Rectal smooth muscle tissue (tissue), 1 donor: ENCODE data around the gene ADAMTSL3.
A peak's percentile ranks its signal among the peaks of the same experiment; 100 is the strongest.

Experiments
- H3K27ac ChIP-seq: one replicate; pipeline ENCODE4 v1.7.0; 2013; ENCODE audit warnings: low read depth, low read length, inconsistent platforms
- H3K27me3 ChIP-seq: one replicate; pipeline ENCODE4 v1.7.0; 2013; ENCODE audit warnings: low read length; ENCODE audit not compliant: control insufficient read depth, insufficient read depth
- H3K36me3 ChIP-seq: one replicate; pipeline ENCODE4 v1.7.0; 2013; ENCODE audit warnings: low read length; ENCODE audit not compliant: control insufficient read depth, insufficient read depth
- H3K4me1 ChIP-seq: one replicate; pipeline ENCODE4 v1.7.0; 2013; ENCODE audit warnings: low read length; ENCODE audit not compliant: control insufficient read depth, insufficient read depth
- H3K4me3 ChIP-seq: one replicate; pipeline ENCODE4 v1.7.0; 2013; ENCODE audit warnings: low read length
- H3K9ac ChIP-seq: one replicate; pipeline ENCODE4 v1.7.0; 2013; ENCODE audit warnings: low read length

ADAMTSL3 gene

DNA sequence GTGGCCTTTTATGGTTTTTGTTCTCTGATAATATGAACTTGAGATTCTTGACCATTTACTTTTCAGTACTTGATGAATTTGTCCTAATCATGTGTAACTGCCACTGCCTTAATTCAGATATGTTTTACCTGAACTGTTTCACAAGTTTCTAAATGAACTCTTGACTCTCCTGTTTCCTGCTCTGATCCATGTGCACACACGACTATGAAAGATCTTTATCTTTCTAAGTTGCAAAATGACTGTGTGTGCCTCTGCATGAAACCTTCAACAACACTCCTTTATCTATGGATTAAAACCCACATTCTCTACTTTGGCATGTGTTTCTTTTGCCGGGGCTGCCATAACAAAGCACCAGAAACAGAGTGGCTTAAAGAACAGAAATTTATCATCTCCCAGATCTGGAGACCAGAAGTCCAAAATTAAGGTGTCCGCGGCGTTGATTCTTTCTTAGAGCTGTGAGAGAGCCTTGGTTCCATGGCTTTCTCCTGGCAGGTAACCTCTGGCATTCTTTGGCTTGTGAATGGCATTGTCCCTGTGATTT lies 275.0 kb downstream of the ADAMTSL3 start:
- Histone ChIP-seq H3K4me3 (no peak overlapping the region), H3K4me1 (peaks cover 24% of the 10 kb centered on the region), H3K27ac (no peak overlapping the region), H3K27me3 (no peaks in the 10 kb centered on the region), H3K9ac (no peak overlapping the region), H3K36me3 (peaks cover 6% of the 10 kb centered on the region)

DNA sequence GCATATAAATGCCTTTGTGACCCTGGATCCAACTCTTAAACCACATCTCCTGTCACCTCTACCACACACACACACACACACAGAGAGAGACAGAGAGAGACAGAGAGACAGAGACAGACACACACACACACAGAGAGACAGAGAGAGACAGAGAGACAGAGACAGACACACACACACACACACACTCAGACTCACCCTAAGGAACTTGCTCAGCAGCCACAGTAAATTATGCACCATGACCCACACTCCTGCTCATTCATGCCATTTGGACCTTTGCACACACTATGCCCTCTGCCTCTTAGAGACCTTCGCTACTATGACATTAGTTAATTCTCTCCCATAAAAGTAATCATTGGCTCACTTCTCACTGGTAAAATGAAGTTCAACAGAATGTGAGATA lies 275.7 kb downstream of the ADAMTSL3 start:
- peaks cover 6% of the 10 kb centered on the region for H3K36me3 ChIP-seq
- no peak overlapping the region for H3K4me3 ChIP-seq
- H3K4me1 ChIP-seq = peaks cover 24% of the 10 kb centered on the region
- no peaks in the 10 kb centered on the region for H3K27me3 ChIP-seq
- no peak overlapping the region for H3K9ac ChIP-seq
- peak overlapping the region; percentile 0 for H3K27ac ChIP-seq

DNA sequence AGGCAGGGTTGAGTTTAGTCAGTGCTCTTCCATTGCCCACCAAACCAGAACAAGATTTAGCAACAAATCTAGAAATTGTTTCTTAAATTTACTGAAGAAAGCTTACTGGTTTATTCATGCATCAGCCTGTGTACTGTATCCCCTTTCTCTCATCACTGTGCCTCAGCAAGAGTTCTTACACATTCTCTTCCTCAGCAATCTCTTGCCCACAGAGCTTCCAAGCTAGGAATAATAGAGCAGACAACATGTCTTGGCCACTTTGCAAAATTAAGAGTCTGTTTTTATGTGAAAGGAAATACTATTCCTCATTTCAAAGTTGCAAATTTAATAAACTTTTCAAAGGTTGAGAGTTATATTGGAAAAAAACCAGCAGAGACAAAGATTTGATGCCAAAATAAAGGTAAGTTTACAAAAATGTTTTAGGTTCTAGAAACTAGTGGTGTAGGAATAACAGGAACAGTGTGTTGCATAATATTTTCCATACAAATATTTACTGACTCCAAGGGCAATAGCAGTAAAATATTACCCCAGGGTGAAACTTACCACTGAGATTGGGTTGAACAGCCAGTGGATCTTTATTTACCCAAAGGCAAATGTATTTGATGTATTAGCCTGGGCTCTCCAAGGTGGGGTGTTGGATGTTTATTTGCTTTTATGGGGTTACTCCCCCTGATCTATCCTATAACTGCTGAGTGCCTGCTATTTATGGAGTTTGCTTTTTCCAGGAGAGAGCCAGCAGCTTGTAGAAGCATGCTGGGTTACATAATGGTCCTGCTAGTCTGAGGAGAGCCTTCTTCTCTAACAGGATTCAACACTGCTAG lies 276.7 kb downstream of the ADAMTSL3 start:
- Histone ChIP-seq H3K27ac (peak overlapping the region; percentile 79), H3K36me3 (no peaks in the 10 kb centered on the region), H3K9ac (no peak overlapping the region), H3K4me3 (no peak overlapping the region), H3K27me3 (no peaks in the 10 kb centered on the region), H3K4me1 (peaks cover 24% of the 10 kb centered on the region)

DNA sequence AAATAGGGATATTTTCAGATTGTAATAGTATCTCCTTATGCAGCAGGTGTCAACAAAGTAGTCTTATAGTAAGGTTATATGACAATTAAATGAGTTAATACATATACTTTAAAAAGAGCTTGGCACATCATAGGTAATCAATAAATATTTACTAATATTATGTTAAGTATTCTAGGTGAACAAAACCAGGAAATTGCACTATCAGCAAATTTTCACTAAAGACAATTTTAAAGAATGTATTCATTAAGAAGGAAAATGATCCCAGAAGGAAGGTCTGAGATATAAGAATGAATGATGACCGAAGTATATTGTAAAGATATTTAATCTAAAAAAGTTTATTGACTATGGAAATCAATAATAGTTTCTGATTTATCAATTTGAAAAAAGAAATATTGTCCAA lies 281.9 kb downstream of the ADAMTSL3 start:
- H3K27ac ChIP-seq = no peak overlapping the region
- no peaks in the 10 kb centered on the region for H3K36me3 ChIP-seq
- H3K4me3 ChIP-seq = no peak overlapping the region
- H3K4me1 ChIP-seq = peaks cover 19% of the 10 kb centered on the region
- H3K9ac ChIP-seq = no peak overlapping the region
- H3K27me3 ChIP-seq = no peaks in the 10 kb centered on the region

DNA sequence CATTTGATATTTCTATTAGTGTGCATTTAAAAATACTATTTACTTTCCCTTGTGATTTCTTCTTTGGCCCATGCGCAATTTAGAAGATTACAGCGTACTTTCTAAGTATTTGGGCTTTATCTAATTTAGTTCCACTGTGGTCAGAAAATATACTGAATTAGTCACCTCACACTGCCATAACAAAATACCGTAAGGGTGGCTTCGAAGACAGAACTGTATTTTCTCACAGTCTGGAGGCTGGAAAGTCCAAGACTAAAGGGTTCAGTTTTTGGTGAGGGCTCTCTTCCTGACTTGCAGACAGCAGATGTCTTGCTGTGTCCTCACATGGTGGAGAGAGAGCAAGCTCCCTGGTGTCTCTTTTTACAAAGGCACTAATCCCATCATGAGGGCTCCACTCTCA lies 286.2 kb downstream of the ADAMTSL3 start:
- no peaks in the 10 kb centered on the region for H3K27me3 ChIP-seq
- no peaks in the 10 kb centered on the region for H3K36me3 ChIP-seq
- H3K27ac ChIP-seq = no peak overlapping the region
- H3K4me1 ChIP-seq = no peaks in the 10 kb centered on the region
- H3K9ac ChIP-seq = no peak overlapping the region
- no peak overlapping the region for H3K4me3 ChIP-seq

DNA sequence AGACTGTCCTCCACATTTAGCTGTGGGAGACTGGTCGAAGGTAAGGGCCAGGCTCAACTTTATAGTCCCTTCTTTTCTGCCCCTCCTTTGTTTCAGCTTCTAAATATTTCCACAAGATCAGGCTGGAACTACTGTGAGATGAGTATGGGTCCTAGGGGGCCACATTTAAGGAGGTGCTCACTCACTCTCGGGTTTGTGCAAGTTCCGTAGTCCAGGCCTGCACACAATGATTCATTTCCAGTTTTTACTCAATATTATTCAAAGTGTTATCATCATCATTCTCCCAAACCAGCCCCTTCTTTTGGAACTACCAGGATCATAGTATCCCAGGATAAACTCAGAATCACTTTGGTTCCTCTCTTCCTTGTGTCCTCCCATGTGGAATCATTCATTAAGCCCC lies 289.1 kb downstream of the ADAMTSL3 start:
- H3K27ac ChIP-seq = no peak overlapping the region
- no peaks in the 10 kb centered on the region for H3K36me3 ChIP-seq
- no peak overlapping the region for H3K4me3 ChIP-seq
- no peaks in the 10 kb centered on the region for H3K27me3 ChIP-seq
- no peak overlapping the region for H3K9ac ChIP-seq
- H3K4me1 ChIP-seq = no peaks in the 10 kb centered on the region

DNA sequence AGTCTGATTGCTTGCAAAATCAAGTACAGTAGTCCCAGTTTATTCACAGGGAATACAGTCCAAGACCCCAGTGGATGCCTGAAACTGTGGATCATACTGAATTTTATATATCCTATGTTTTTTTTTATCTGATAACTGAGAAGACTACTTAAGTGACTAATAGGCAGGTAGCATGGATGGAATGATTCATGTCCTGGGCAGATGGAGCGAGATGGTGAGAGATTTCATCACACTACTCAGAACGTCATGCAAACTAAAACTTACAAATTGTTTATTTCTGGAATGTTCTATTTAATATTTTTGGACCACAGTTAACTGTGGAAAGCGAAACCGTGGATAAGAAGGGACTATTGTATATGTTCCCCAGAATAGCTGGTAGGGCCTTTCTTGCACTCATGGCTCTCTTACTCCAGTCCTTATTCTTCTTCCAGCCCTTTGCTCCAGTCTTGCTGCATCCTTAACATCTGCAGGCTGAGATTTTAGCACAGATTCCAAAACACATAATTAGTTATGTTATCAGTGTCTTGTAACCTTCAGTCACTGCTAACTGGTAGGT lies 290.0 kb downstream of the ADAMTSL3 start:
- H3K27ac ChIP-seq = no peak overlapping the region
- H3K4me1 ChIP-seq = no peaks in the 10 kb centered on the region
- H3K27me3 ChIP-seq = no peaks in the 10 kb centered on the region
- no peak overlapping the region for H3K9ac ChIP-seq
- H3K4me3 ChIP-seq = no peak overlapping the region
- no peaks in the 10 kb centered on the region for H3K36me3 ChIP-seq

DNA sequence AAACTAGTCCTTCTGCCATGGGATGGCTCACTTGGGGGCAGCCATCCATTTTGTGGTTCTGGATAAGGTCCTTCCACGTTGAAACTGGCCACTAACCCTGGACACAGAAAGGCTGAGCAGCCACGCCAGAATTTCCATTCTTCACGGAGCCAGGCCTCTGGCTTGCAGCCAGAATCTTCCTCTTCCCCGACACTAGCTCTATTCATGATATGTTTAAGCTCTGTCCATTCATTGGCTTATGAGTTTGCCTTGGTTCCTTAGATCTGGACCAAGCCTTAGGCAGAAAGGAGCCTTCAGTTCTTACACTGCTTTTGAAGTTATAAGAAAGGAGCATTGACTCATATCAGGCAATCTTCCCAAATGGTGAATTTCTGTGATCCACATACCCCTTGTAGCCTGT lies 293.2 kb downstream of the ADAMTSL3 start:
- Histone ChIP-seq H3K27me3 (no peaks in the 10 kb centered on the region), H3K4me1 (no peaks in the 10 kb centered on the region), H3K36me3 (no peaks in the 10 kb centered on the region), H3K4me3 (no peak overlapping the region), H3K9ac (no peak overlapping the region), H3K27ac (no peak overlapping the region)

DNA sequence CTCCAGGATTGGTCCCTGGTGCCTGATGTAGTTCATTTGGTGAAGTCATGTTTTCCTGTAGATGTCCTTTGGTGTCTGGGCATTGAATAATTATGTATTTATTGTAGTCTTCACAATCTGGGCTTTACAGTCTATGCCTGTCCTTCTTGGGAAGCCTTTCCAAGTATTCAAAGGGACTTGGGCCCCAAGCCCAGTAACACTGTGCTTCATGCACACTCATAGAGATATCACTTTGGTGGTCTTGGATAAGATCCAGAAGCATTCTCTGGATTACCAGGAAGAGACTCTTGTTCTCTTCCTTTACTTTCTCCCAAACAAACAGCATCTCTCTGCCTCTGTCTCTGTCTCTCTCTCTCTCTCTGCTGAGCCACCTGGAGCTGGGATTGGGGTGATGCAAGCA lies 300.6 kb downstream of the ADAMTSL3 start:
- Histone ChIP-seq H3K36me3 (no peaks in the 10 kb centered on the region), H3K4me3 (no peak overlapping the region), H3K4me1 (peaks cover 4% of the 10 kb centered on the region), H3K9ac (no peak overlapping the region), H3K27ac (no peak overlapping the region), H3K27me3 (no peaks in the 10 kb centered on the region)

DNA sequence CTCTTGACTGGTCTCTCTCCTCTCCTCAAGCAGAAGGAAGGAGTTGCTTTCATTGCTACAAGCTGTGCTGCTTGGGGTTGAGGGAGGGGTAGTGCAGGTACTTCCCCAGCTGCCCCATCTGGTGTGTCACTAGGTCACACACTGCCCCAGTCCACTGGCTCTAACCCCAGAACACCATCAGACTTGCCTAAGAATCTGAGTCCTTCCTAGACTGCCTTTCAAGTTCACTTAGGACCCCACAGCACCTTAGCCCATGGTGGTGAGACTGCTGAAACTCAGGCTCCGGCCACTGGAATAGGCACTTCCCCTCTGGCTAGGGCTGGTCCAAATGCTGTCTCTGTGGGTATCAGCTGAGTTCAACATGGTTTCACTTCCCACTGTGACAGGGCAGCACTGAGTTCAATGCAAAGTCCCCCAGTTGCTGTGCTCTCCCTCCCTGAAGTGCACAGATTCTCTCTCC lies 301.9 kb downstream of the ADAMTSL3 start:
- H3K9ac ChIP-seq = no peak overlapping the region
- H3K4me3 ChIP-seq = no peak overlapping the region
- H3K4me1 ChIP-seq = peaks cover 6% of the 10 kb centered on the region
- no peak overlapping the region for H3K27ac ChIP-seq
- no peaks in the 10 kb centered on the region for H3K27me3 ChIP-seq
- H3K36me3 ChIP-seq = no peaks in the 10 kb centered on the region

DNA sequence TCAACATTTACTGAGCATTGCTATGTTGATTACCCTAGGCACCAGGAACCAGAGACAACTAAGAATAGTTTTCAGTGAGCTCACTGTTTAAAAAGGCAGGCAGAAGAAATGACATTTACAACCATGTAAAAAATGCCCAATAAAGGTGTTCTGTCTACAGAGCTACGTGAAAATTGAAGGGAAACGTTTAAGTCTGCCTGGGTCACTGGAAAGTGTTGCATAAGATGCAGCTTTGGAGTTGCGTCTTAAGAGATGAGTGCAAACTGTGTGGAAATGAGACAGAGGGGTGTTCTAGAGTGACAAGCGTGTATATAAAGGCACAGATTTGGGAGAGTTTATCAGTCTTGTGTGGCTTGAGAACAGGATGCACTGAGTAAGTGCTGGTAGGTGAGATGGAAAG lies 303.0 kb downstream of the ADAMTSL3 start:
- no peak overlapping the region for H3K4me3 ChIP-seq
- no peak overlapping the region for H3K9ac ChIP-seq
- no peaks in the 10 kb centered on the region for H3K27me3 ChIP-seq
- H3K36me3 ChIP-seq = no peaks in the 10 kb centered on the region
- H3K4me1 ChIP-seq = peaks cover 6% of the 10 kb centered on the region
- H3K27ac ChIP-seq = peak overlapping the region; percentile 32

DNA sequence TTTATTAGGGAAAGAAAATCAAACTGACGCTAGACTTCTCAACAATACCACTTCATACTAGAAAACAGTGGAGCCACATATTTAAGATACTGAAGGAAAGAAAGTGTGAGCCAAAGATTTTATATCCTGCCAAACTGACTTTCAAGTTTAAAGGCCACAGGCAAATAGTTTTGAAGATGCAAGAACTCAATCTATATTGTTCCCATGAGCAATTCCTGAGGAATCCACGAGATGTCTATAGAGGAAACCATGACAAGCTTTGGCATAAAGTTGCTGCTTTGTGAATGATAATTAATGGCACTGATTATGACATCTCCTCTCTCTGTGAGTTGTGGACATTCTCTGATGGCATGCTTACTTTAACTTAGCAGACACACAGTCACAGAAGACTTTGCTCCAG lies 305.6 kb downstream of the ADAMTSL3 start:
- H3K4me1 ChIP-seq = peaks cover 6% of the 10 kb centered on the region
- no peaks in the 10 kb centered on the region for H3K36me3 ChIP-seq
- no peak overlapping the region for H3K9ac ChIP-seq
- no peak overlapping the region for H3K4me3 ChIP-seq
- H3K27me3 ChIP-seq = no peaks in the 10 kb centered on the region
- no peak overlapping the region for H3K27ac ChIP-seq
